PC-3 (cell line): Measurements from ENCODE around the gene GCGR. TPM values are rescaled to one million over a fixed set of nuclear protein-coding genes. Genes with fewer than 3 reads are reported as not detected.
A peak's percentile ranks its signal among the peaks of the same experiment; 100 is the strongest.

Experiments used
- ATAC-seq: fragments of 200-7000 bp; cut with Tn5 transposase; 2 replicates; pipeline ENCODE4 v1.9.1; 2020; ENCODE audit warnings: mild to moderate bottlenecking, moderate library complexity
- BruUV-seq: library from RNA; stranded (reverse); fragments of 400-500 nt; replicated peaks from 2 replicates; lab custom pipeline; 2021; lab: Mats Ljungman, UMichigan
- CTCF ChIA-PET: fragments of 300-600 bp; sonication (Branson Sonifier 250); formaldehyde crosslinking; loops from one replicate; lab custom pipeline; 2022; ENCODE audit warnings: antibody characterized with exemption; lab: Charles Lee
- POLR2A ChIA-PET: fragments of 300-600 bp; sonication (Branson Sonifier 250); formaldehyde crosslinking; loops from one replicate; lab custom pipeline; 2022; ENCODE audit warnings: antibody characterized with exemption; ENCODE audit not compliant: unreplicated experiment; lab: Charles Lee
- DNase-seq: peaks from one replicate; pipeline ENCODE4 v3.0.0-alpha.2; 2015
- H2AFZ ChIP-seq: fragments of 300-600 bp; sonication (generic); 2 replicates; pipeline ENCODE4 v1.6.0; 2016; ENCODE audit warnings: antibody characterized with exemption, low read length
- H3F3A ChIP-seq: fragments of 300-600 bp; sonication (generic); one replicate; pipeline ENCODE4 v1.6.0; 2017; ENCODE audit warnings: antibody characterized with exemption, low read length, control low read depth, mild to moderate bottlenecking; ENCODE audit not compliant: unreplicated experiment
- H3K27ac ChIP-seq: fragments of 300-600 bp; sonication (generic); 2 replicates; pipeline ENCODE4 v1.5.1; 2016; ENCODE audit warnings: mild to moderate bottlenecking, low read length
- H3K27me3 ChIP-seq: fragments of 300-600 bp; sonication (generic); 2 replicates; pipeline ENCODE4 v1.6.1; 2016; ENCODE audit warnings: low read length, mixed read lengths
- H3K36me3 ChIP-seq: fragments of 300-600 bp; sonication (generic); 2 replicates; pipeline ENCODE4 v1.6.1; 2016; ENCODE audit warnings: low read depth, mixed run types, low read length, mixed read lengths
- H3K4me1 ChIP-seq: fragments of 300-600 bp; sonication (generic); 2 replicates; pipeline ENCODE4 v1.5.1; 2016; ENCODE audit warnings: low read length; ENCODE audit not compliant: insufficient read depth
- H3K4me2 ChIP-seq: fragments of 300-600 bp; sonication (generic); 2 replicates; pipeline ENCODE4 v1.6.0; 2016; ENCODE audit warnings: low read length
- H3K4me3 ChIP-seq: fragments of 300-600 bp; sonication (generic); 2 replicates; pipeline ENCODE4 v1.5.1; 2016; ENCODE audit warnings: mild to moderate bottlenecking, low read length, mixed read lengths
- H3K79me2 ChIP-seq: fragments of 300-600 bp; sonication (generic); 2 replicates; pipeline ENCODE4 v1.6.1; 2017; ENCODE audit warnings: low read length, mixed read lengths
- H3K9ac ChIP-seq: fragments of 300-600 bp; sonication (generic); 2 replicates; pipeline ENCODE4 v1.6.0; 2016; ENCODE audit warnings: mild to moderate bottlenecking, low read length
- H3K9me2 ChIP-seq: fragments of 300-600 bp; sonication (generic); replicated peaks from 2 replicates; pipeline ENCODE4 v1.6.1; 2016; ENCODE audit warnings: mixed run types, low read length, mixed read lengths
- H3K9me3 ChIP-seq: fragments of 300-600 bp; sonication (generic); 2 replicates; pipeline ENCODE4 v1.6.1; 2016; ENCODE audit warnings: low read length, mixed read lengths
- H4K20me1 ChIP-seq: fragments of 300-600 bp; sonication (generic); 2 replicates; pipeline ENCODE4 v1.6.1; 2016; ENCODE audit warnings: low read length, mixed read lengths
- CTCF ChIP-seq: fragments of 300-600 bp; sonication (generic); conservative IDR thresholded peaks from 2 replicates; pipeline ENCODE4 v1.5.1; 2017; ENCODE audit warnings: antibody characterized with exemption, low read depth, mild to moderate bottlenecking, low read length
- EZH2 ChIP-seq: fragments of 300-600 bp; sonication (generic); IDR thresholded peaks from one replicate; pipeline ENCODE4 v1.6.1; 2017; ENCODE audit warnings: antibody characterized with exemption, mild to moderate bottlenecking, low read length; ENCODE audit not compliant: unreplicated experiment
- EZH2phosphoT487 ChIP-seq: fragments of 300-600 bp; sonication (generic); IDR thresholded peaks from 2 replicates; pipeline ENCODE4 v1.6.1; 2018; ENCODE audit warnings: mild to moderate bottlenecking, antibody characterized with exemption, low read length, borderline replicate concordance
- intact Hi-C: fragments of 100-400 bp; cut with micrococcal nuclease; formaldehyde crosslinking; loops from 2 replicates; pipeline ENCODE4 v1.9.0; 2023
- total RNA-seq: library from RNA; depleted of rRNA; stranded (reverse); fragments of >200 nt; gene quantifications from 2 replicates; pipeline ENCODE4 v1.2.3, GENCODE V29; 2014

The GCGR gene
- total RNA-seq, 1 experiment from 2014 or later, result 0.11 TPM

DNA sequence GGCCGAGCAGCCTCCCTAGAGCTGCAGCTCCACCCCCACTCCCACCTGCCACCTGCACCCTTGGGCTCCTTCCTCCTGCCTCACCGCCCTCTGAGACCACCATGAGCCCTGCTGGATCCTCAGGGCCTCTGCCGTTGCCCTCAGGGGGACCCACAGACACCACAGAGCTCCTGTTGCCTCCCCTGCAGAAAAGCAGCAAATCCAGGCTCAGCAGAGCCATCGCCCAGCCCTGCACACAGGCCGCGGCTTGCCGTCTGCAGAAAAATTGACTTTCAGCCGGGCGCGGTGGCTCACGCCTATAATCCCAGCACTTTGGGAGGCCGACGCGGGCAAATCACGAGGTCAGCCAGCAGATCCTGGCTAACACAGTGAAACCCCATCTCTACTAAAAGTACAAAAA lies 37.9 kb downstream of the GCGR start:
- intact Hi-C loops, result no loop called here

GRCh38 chr17:81842378-81842724 lies 38.4 kb downstream of the GCGR start:
- H3K4me2 ChIP-seq, result no peak overlapping the region
- H4K20me1 ChIP-seq, result no peaks in the 10 kb centered on the region
- no peak overlapping the region for H3K9ac ChIP-seq
- H3K9me3 ChIP-seq, result no peaks in the 10 kb centered on the region
- H3K27me3 ChIP-seq, result no peaks in the 10 kb centered on the region
- ChIA-PET POLR2A (no interaction called here), CTCF (no interaction called here)
- intact Hi-C loops, result no loop called here
- TF ChIP-seq CTCF, result no peak
- TF ChIP-seq EZH2phosphoT487, result no peak
- H3K4me1 ChIP-seq, result no peaks in the 10 kb centered on the region
- H3F3A ChIP-seq, result no peaks in the 10 kb centered on the region
- no TSS peak for BruUV-seq
- no peak overlapping the region for H3K4me3 ChIP-seq
- H3K9me2 ChIP-seq, result no peaks in the 10 kb centered on the region
- no peak overlapping the region for H3K27ac ChIP-seq
- no peak overlapping the region for H2AFZ ChIP-seq
- ATAC-seq, result no peak
- H3K79me2 ChIP-seq, result no peaks in the 10 kb centered on the region
- DNase-seq, result no peak
- peaks cover 44% of the 10 kb centered on the region for H3K36me3 ChIP-seq

More for the DNA sequence above, 37.9 kb downstream of the GCGR start:
- ATAC-seq, result peak; percentile 4; the same call in 1 of the 2 replicates
- H3K4me2 ChIP-seq, result no peak overlapping the region
- H3K36me3 ChIP-seq, result peaks cover 39% of the 10 kb centered on the region
- H3K79me2 ChIP-seq, result no peaks in the 10 kb centered on the region
- POLR2A ChIA-PET, result no interaction called here
- H2AFZ ChIP-seq, result no peak overlapping the region
- H3F3A ChIP-seq, result no peaks in the 10 kb centered on the region
- H3K27ac ChIP-seq, result no peak overlapping the region
- no peaks in the 10 kb centered on the region for H3K4me1 ChIP-seq
- no peak overlapping the region for H3K4me3 ChIP-seq
- DNase-seq, result no peak
- no peak overlapping the region for H3K9ac ChIP-seq
- no TSS peak for BruUV-seq
- no peak for TF ChIP-seq CTCF
- no peak for TF ChIP-seq EZH2
- TF ChIP-seq EZH2phosphoT487, result no peak
- H3K27me3 ChIP-seq, result no peaks in the 10 kb centered on the region
- no peaks in the 10 kb centered on the region for H4K20me1 ChIP-seq
- CTCF ChIA-PET, result no interaction called here
- no peaks in the 10 kb centered on the region for H3K9me2 ChIP-seq
- no peaks in the 10 kb centered on the region for H3K9me3 ChIP-seq

DNA sequence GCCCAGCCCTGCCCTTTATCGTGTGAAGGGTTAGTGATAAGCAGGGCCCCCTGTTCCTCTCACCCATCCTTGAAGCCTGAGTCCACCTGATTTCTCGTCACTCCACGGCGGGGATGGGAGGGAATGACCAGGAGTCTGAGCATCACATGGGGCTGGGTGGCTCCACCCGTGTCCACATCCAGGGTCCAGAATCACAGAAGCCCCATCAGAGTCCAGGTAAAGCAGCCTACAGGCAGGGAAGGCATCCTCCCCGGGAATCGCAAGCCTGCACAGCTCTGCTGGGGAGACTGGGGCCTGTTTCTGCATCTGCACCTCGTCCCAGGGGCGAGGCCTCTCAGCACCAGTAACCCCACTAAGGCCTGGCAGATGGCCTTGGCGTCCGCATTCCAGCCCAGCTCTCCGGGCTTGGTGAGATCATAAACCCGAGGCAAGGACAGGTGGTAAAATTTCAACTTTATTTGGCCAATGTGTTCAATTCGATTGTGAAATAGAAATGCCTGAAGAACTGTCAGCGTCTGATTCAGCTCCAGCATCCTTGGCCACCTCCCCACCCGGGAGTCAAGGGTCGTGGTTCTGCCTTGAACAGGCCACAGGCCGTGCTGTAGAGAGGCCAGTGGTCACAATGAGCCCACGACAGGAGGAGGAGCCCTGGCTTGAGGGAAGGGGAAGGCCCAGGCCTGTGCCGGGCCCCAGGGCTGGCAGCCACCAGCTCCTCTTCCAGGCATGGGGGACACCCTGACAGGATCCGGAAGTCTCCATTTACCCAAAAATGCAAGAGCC lies 39.0 kb downstream of the GCGR start:
- Histone ChIP-seq H3K4me1 (no peaks in the 10 kb centered on the region), H3K27me3 (no peaks in the 10 kb centered on the region), H3F3A (no peaks in the 10 kb centered on the region), H3K9me3 (no peaks in the 10 kb centered on the region), H2AFZ (no peak overlapping the region), H3K36me3 (peaks cover 45% of the 10 kb centered on the region), H4K20me1 (no peaks in the 10 kb centered on the region), H3K4me2 (no peak overlapping the region), H3K9ac (no peak overlapping the region), H3K27ac (no peak overlapping the region), H3K79me2 (no peaks in the 10 kb centered on the region), H3K9me2 (no peaks in the 10 kb centered on the region), H3K4me3 (no peak overlapping the region)
- TF ChIP-seq EZH2, result no peak
- TF ChIP-seq EZH2phosphoT487, result no peak
- TF ChIP-seq CTCF, result no peak
- intact Hi-C loops, result no loop called here
- no TSS peak for BruUV-seq
- CTCF ChIA-PET, result no interaction called here
- peak; percentile 8; the same call in 1 of the 2 replicates for ATAC-seq
- POLR2A ChIA-PET, result no interaction called here
- DNase-seq, result peak; percentile 23
